HK-2 (cell line): ENCODE data around the gene UBE2E2.

ENCODE experiments used
- DNase-seq: peaks from one replicate; pipeline ENCODE4 v3.0.0-alpha.2; 2018; ENCODE audit not compliant: unreplicated experiment

The UBE2E2 gene

DNA sequence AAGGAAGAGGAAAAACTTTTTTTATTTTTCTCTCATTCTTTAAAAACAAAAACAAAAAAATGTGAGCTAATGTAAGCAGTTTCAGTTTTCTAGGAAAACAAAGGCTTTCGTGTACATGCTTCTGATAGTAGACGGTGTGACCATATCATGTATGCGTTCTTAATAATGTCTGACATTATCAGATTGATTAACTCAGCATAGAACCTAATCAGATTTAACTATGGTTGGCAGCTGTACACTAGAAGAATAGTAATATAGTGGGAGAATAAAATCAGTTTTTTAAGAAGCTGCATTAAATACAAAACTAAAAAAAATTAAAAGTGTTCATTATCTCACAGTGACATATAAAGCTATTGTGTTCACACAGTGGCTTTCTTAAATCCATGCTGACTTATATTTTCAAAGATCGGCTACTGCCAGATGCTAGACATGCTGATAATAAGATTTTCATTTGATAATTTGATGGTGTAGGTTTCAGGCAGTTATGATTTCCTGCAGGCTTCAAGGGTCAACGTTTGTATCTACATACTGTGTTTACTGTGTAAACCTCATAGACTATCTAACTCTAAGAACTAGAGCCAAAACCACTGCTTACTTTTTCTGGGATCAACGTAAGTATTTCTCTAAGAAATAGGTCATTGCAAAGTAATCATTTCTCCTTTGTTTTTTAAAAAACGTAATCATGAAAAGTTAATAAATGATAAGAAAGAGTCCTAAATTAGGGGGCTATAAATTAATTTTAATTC, 74.0 kb downstream of the UBE2E2 start:
- no peak for DNase-seq

DNA sequence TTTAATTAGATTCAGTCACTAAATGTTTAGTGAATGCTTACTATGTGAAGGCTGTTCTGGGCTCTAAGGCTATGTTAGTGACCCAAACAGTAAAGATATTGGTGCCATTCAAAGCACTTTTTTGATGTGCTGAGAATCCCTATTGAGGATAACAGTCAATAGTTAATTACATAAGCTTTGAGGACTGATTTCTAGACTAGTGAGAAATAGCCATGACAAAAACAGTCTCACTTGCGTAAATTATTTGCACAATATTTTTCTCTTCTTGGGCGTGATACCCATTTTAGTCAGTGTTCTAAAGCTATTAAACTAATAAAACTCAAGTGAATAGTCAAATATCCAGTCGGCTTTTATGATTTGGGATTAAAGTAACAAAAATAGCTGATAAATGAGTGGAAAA, 74.6 kb downstream of the UBE2E2 start:
- DNase-seq = no peak

DNA sequence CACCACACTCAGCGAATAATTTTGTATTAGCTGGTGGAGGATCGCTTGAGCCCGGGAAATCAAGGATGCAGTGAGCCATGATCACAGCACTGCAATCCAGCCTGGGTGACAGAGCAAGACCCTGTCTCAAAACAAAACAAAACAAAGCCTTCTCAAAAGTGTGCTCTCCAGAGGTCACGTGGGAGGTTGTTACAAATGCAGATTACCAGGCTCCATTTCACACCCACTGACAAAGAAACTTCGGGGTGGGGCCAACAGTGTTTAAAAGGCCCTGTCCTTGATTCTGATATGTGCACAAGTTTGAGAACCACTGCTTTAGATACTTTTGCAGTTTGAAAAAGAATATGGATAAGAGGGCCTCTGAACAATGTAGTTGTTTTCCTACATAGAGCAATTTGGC, 80.5 kb downstream of the UBE2E2 start:
- no peak for DNase-seq

DNA sequence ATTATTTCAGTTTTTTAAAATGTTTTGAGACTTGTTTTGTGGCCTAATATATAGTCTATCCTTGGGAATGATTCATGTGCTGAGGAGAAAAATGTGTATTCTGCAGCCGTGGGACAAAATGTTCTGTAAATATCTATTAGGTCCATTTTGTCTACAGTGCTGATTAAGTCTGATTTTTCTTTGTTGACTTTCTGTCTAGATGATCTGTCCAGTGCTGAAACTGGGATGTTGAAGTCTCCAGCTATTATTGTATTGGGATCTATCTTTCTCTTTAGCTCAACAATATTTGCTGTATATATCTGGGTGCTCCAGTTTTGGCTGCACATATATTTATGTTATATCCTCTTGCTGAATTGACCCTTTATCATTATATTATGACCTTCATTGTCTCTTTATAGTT, 85.2 kb downstream of the UBE2E2 start:
- DNase-seq = no peak

DNA sequence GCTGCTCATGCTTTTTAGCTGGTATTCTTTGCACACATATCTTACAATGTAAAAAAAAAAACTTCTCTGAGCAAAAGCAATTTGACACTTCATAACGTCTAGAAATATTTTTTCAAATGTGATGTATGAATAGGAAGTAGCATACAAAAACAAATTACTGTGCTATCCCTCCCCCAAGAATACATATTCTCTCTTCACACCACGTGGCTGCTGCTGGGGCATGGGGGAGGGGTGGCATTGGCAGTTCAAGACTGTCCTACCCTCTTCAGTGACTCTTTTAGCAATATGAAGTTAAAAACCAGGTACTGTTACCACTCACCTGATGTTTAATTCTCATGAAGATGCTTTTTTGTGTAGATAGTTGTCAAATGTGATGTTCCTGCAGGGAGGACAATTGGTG, 85.6 kb downstream of the UBE2E2 start:
- no peak for DNase-seq

DNA sequence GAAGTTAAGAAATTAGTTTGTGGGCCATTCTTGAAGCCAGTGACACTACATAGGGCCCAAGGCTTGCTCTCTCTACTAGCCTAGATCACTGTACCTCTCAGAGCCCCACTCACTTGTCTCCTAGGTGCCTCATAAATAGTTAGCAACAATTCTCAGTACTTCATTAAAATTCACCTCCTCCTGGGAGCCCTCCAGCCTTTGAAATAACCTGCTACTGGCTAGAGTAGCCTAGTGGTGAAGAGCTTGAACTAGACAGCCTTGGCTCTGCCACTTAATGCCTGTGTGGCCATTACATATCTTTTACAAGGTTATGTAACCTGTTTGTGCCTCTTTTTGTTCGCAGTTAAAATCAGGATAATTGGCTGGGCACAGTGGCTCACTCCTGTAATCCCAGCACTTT, 89.3 kb downstream of the UBE2E2 start:
- no peak for DNase-seq

DNA sequence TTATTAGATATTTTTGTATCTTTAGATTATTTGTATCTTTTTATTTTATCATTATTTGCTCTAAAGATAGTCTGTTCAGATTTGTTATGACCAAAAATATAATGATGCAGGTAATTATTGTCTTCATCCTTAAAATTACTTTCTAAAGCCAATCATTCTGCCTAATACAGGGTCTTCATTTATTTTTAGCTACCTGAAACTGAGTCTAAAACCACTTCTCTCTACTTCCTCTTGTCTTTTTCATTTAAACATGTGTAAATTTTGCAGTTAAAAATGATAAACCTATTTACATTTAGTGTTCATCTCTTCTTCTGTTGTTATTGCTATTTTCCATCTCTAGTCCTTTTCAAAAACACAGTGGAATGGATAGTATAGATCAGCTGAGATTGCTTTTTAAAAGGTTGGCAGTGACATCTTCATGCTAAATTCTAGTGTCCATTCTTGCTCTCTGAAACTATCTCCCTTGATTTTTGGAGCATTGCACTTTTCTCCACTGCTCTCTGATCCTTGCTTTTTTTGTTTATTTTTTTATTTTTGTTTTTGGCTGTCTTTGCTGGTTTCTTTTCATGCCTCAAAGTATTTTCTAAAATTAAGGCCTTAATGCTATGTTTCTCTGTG, 91.8 kb downstream of the UBE2E2 start:
- no peak for DNase-seq

DNA sequence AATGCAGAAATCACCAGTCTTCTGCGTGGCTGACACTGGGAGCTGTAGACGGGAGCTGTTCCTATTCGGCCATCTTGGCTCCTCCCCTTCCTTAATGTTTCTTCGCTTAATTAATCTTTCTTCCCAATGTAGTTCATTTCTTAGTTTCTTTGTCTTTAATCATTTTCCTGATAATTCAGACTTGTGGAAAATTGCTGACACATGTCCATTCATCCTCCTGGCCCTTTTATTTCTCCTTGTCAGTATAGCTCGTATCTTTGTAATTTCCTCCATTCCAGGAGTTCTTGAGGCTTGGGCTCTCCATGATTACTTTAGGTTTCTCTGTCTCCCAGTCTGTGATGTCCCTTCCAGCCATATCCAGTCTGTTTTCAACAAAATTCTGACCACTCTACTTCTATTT, 98.7 kb downstream of the UBE2E2 start:
- DNase-seq = no peak

DNA sequence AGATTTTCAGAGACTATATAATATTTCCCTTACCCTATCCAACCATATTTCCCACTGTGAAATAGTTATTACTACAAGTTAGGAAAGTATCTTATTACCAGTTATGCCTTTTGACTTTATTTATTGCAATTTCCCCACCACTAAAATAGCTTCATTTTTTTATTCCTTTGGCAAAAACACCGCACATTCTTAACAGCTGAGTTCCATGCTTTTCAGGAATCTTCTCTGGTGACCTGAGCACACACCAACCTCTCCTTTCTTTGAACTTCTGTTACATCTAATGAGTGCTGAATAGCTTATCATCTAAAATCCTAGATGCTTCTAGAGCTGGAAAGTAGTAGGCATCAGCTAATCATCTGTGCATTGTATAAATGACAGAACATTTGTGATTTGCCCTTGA, 99.1 kb downstream of the UBE2E2 start:
- no peak for DNase-seq

DNA sequence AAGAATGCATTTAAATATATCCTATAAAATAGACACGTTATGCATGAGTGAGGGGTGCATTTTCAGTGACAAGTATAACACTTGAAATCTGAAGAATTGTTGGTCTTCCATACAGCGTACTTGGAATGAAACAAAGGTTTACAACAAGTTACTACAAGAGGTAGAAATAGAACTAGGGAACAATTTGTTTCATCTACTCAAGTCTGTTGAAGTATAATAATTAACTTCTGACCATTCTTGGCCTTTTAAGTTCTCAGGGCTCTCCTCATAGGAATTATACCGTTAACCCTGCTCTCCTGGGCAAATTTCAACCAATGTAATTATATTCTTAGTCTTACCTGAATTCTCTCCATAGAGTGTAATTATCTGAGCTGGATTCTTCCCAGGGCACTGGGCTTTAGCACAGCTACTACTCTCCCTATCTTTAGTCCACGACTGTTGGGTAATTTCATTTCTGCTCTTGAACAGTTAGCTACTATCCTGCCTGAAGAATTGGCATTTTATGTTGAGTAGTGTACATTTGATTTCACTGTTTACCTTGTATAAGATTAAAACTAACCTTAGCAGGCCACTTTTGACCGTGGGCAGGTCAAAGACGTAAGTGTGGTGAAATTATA, 100.6 kb downstream of the UBE2E2 start:
- DNase-seq = no peak

DNA sequence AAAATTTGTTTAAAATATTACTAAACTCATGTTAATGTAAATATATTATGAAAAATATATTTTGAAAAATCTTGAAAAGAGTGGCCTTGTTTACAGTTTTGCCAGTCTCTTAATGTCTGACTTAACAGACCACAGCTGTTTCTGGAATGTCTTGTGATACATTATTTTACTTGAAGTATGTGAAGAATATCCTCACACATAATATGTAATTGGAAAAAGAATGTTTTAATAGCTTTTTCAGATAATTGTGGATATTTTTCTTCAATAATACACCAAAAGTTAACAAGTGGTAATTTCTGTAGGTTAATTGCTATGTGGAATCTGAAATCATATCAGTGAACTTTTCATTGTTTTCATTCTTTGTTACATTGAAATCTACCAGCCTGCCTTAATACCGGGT, 101.3 kb downstream of the UBE2E2 start:
- DNase-seq = no peak

DNA sequence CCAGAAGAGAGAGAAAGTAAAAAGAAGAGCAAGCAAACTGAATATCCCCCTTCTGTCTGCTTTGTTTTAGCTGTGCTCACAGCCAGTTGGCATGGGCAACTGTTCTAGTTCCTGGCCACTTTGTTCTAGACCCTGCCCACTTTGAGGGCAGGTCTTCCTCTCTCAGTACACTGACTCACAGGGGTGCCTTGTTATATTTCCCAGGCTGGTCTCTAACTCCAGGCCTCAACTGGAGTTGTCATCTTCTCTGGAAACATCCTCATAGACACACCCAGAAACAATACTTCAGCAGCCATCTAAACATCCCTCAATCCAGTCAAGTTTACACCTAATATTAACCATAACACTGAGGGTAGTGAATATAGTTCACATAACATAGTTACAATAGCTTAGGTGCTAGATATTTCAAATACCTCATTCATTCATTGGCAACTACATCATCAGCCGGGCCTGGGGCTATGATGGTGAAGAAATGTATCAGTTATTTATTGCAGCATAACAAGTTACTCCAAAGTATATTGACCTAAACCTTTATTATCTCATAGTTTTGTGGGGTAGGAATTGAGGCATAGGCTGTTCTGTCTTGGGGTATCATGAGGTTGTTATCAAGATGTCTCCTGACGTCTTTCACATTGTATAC, 106.0 kb downstream of the UBE2E2 start:
- DNase-seq = no peak

DNA sequence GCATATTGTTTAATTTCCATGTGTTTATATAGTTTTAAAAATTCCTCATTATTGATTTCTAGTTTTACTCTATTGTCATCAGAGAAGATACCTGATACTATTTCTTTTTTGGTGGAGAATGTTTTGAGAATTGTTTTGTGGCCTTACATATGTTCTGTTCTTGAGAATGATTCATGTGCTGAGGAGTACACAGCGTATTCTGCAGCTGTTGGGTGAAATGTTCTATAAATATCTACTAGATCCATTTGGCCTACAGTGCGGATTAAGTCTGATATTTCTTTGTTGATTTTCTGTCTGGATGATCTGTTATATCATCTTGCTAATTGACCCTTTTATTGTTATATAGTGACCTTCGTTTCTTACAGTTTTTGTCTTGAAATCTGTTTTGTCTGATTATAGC, 109.7 kb downstream of the UBE2E2 start:
- no peak for DNase-seq

DNA sequence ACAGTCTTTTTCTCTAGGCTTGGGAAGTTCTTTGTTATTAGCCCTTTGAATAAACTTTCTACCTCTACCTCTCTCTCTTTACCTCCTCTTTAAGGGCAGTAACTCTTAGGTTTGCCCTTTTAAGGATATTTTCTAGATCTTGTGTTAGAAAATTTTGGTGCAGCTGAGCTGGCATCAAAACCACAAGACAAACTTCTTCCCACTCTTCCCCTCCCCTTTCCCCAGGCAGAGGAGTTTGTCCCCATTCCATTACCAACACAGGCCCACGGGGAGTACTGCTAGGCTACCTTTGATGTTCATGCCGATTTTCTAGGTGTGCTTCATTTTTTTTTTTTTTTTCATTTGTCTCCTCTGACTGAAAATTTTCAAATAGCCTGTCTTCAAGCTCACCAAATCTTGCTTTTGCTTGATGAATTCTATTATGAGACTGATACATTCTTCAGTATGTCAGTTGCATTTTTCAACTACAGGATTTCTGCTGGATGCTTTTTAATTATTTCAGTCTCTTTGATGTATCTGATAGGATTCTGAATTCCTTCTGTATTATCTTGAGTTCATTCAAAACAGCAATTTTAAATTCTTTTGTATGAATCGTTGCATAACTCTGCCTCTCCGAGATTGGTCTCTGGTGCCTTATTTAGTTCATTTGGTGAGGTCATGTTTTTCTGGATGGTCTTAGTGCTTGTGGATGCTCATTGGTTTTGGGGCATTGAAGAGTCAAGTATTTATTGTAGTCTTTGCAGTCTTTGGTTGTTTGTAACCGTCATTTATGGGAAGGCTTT, 112.0 kb downstream of the UBE2E2 start:
- no peak for DNase-seq

DNA sequence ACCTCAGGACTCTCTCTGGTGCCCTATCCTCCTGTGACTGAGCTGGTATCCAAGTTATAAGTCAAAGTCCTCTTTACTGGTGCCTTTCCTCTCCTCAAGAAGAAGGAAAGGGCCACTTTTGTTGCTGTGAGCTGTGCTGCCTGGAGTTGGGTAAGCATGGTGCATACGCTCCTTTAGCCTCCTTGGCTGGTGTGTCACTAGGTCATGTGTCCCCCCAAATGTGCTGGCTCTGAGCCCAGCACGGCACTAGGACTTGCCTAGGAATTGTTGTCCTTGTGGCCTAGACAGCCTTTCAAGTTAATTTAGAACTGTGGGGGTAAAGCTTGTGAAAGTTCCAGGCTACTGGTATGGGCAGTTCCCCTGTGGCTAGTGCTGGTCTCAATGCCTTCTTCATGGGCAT, 113.8 kb downstream of the UBE2E2 start:
- DNase-seq = no peak

DNA sequence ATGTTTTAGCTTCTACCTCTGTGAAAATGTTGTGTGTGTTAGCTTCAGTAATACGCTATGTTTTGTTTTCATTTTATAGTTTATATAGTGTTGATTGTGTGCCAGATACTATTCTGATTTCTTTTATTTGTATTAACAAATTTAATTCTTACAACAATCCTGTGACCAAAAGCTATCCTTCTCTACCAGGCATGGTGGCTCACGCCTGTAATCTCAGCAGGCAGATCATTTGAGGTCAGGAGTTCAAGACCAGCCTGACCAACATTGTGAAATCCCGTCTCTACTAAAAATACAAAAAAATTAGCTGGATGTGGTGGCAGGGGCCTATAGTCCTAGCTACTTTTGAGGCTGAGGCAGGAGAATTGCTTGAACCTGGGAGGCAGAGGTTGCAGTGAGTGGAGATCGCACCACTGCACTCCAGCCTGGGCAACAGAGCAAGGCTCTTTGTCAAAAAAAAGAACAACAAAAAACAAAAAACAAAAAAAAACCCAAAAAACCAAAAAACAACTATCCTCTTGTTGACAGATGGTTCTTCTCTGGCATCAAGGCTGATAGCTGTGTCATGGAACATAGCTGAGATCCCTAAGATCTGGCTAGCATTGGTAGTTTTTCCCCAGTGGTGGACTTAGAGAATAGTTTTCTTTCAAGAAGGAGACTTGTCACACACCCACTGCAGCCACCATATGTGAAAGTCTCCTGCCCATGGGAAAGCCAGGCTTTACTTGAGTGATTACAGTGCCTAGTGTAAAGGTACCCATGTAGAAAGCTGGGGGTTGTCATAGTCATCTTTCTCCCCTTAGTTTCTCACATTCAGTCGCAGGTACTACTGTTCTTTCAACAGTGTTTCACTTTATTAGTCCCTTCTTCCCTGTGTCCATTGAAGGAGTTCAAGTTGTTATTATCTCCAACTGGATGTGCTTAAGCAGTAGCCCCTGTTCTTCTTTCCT, 116.5 kb downstream of the UBE2E2 start:
- DNase-seq = no peak

DNA sequence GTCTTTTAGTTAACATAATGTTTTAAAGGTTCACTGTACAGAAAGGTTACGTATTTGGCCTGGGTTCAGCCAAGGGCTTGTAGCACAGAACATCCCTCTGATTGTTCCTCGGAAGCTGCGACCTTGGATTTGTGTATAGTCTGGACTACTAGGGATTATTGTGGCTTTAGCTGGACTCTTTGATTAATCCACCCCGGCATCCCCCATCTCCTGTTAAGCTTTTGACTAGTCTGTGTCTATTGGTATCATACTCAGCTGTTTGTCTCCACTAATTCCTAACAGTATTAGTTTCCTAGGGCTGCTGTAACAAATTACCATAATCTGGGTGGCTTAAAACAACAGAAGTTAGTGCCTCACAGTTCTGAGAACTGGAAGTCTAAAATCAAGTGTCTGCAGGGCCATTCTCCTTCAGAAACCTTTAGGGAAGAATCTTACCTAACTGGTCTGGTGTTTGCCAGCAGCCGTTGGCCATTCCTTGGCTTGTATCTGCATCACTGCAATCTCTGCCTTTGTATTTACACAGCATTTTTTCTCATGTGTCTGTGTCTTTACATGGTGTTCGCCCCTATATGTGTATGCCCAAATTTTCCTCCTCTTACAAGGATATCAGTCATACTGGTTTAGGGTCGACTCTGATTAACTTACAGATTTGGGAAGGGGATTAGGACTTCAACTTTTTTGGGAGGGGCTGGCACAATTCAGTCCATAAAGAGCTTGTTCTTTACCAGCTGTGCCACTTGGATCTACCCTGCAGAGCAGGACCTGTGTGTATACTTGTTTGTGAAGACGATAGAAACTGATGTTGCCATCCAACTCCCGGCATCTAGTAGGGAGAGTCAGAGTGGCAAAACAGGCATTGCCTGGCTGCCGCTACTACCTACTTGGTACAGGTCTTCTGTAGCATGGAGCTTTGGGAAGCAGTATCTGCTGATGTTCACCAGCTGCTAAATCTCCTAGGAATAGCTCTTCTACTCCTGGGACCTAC, 117.8 kb downstream of the UBE2E2 start:
- no peak for DNase-seq

DNA sequence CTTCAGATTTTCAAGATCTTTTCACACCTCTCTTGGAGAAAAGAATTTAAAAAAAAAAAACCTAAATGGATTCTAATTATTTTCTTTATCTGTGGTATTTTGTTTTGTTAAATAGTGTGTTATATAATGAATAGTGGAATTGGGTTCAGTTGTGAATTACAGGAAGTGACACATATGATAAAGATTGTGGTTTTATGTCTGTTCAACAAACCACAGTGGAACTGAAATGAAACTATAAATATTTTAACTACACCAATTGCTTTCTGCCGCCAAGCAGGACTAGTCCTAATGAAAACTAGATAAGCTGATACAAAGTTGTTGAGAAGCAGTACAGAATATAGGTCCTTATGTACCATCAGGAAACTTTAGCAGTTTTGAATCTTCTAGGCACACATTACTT, 121.6 kb downstream of the UBE2E2 start:
- DNase-seq = no peak

DNA sequence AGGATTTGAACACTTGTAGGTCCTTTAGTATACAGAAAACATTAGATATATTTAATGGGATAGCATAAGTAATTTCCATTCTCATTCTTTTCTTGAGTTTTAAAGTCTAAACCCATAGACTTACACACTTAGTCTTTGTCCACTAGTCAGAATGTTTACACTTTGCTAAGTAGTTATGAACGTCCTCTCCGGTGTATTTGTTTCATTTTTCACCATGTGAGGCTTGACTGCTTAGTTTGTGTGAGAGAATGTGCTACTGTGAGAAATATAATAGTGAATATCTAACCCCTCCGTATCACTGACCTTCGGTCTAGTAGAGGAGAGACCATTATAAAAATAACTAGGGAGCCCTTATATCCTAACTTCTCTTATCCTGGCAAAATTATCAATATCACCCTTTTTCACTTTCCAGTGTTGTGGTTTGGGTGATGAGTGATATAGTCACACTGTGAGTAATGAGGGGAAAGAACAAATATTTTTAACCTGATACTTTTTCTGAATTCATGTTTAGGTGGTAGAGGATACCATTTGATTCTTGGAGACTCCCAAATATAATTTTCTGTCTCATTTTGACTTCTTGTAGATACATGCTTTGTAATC, 122.4 kb downstream of the UBE2E2 start:
- no peak for DNase-seq
